Ramos (cell line): ENCODE measurements around the gene CRYBB1.

ENCODE experiments used
- in situ Hi-C: fragments of 300-500 bp; cut with MboI; formaldehyde crosslinking; loops from one replicate; pipeline ENCODE4 v1.14.3; 2022; ENCODE audit warnings: low sequenced_read_pairs; ENCODE audit not compliant: unreplicated experiment

CRYBB1 gene

GRCh38 chr22:26610072-26610958, 7.5 kb downstream of the CRYBB1 start:
- in situ Hi-C loops: no loop called here

DNA sequence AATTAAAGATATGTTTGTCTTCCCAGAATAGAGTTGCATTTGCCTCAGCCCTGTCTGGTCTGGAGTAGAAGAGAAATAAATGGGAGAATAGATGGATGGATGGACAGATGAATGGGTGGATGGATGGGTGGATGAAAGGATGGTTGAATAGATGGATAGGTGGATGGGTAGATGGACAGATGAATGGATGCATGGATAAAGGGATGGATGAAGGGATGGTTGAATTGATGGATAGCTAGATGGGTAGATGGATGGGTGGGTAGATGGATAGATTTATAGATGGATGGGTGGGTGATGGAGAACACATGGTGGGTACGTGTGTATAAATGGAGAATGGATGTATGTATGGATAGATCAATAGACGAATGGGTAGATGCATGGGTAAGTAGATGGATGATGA, 8.5 kb downstream of the CRYBB1 start:
- in situ Hi-C loops: no loop called here

DNA sequence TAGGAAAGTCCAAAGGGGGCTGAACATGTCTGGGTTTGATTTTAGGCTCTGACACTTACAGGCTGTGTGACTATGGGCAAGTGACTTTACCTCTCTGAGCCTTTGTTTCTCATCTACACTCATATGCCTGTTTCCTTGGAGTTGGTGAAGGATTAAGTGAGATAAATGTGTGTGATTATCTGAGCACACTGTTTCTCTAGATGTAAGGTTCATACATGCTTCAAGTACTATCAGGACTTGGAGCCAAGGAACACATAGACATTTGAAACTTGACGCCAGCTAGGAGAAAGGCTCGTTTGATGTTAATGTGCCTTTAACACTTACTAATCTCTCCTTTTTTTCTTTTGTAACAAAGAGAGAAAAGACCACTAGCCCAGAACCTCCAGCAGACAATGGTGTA, 9.7 kb downstream of the CRYBB1 start:
- in situ Hi-C loops: no loop called here

GRCh38 chr22:26606611-26607010, 11.2 kb downstream of the CRYBB1 start:
- in situ Hi-C loops: no loop called here

- in situ Hi-C loops: no loop called here
These were observed 13.5 kb downstream of the CRYBB1 start for GRCh38 chr22:26604368-26604767.

DNA sequence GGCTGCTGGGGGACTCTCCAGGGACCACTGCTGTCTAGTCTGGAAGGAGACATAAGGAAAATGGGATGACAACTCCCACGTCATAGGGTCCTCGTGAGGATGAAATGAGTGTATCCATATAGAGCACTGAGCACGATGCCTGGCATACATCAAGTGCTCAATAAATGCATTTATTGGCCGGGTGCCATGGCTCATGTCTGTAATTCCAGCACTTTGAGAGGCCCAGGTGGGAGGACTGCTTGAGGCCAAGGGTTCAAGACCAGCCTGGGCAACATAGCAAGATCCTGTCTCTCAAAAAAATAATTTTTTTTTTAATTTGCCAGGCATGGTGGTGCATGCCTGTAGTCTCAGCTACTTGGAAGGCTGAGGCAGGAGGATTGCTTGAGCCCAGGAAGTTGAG, 15.7 kb downstream of the CRYBB1 start:
- in situ Hi-C loops: no loop called here

DNA sequence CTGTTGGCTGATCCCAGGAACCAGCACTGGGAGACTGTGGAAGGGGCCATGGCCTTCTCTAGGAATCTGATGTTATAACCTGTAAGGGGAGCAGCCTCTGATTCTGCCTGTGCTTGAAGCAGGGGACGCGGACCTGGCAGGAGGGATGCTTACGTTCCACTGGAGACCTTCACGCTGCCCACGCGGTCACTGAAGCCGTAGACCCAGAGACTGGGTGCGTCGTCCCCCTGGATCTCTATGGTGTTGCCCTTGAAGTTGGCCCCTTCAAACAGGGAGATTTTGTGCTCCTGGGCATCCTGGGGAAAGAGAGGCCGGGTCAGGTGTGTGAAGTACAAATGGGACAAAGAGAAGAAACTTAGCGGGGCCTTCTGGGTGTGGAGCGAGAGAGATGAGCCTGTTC, 16.1 kb downstream of the CRYBB1 start:
- in situ Hi-C loops: no loop called here

DNA sequence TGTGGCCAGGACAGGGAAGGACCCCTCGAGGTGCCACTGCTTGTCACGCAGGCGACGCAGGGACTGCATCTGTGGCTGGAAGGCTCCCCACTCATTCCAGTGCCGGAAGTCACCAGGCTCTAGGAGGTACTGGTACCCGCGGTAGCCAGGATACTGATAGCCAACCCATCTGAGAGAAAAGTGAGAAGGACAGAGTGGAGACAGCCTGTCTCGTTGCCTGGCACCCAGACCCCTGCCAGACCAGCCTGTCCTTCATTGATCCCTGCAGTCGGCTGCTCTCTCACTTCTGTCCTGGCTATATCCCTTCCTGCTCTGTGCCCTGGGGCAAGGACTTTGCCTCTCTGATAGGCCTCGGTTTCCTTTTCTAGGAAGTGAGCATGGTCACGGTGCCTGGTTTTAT, 18.3 kb downstream of the CRYBB1 start:
- in situ Hi-C loops: no loop called here

GRCh38 chr22:26597480-26597879, 20.3 kb downstream of the CRYBB1 start:
- in situ Hi-C loops: no loop called here

- in situ Hi-C loops: no loop called here
These were observed 20.8 kb downstream of the CRYBB1 start for GRCh38 chr22:26597026-26597425.

DNA sequence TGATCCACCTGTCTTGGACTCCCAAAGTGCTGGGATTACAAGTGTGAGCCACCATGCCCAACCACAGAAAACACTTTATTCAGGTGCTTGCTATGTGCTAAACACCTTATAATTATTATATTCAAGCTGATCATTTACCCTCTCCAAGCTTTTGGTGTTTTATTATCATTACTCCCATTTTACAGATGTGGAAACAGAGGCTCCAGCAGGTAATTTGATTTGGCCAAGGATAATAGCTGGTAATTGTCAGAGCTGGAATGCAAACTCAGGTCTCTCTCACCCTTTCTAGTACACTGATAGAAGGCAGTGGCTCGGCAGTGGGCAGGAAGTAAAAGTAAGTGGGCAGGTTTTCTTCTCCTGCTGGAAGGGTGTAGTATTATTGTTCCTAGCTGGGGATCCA, 24.1 kb downstream of the CRYBB1 start:
- in situ Hi-C loops: no loop called here

DNA sequence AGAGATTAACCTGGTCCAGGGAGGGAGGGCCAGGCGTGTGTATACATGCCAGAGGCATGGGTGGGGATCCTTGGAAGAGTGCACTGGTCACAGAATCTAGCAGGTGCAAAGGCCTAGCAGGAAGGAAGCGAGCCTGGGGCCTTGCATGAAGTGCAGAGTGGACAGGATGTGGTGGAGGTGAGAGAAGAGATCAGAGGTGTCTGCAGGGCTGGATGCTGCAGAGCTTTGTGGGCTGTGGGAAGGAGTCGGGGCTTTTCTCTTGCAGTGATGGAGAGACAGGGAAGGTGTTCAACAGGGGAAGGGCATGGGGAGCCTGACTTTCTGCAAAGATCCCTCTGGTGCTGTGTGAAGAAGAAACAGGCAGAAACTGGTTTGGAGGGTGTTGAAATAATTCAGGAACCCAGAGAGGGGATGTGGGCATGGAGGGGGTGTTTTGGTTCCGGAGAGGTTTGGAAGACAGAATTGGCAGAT, 25.4 kb downstream of the CRYBB1 start:
- in situ Hi-C loops: no loop called here

GRCh38 chr22:26589845-26590736, 27.7 kb downstream of the CRYBB1 start, which contains the start of gene TPST2:
Gene TPST2, minus strand, starts transcription at chr22:26590132. Its CDS starts 48,502 bp downstream, at chr22:26541630.
- in situ Hi-C loops: no loop called here

- in situ Hi-C loops: no loop called here
These were observed 28.4 kb downstream of the CRYBB1 start for GRCh38 chr22:26589367-26589844.

GRCh38 chr22:26588729-26589366, 29.0 kb downstream of the CRYBB1 start:
- in situ Hi-C loops: no loop called here

- in situ Hi-C loops: no loop called here
These were observed 29.7 kb downstream of the CRYBB1 start for GRCh38 chr22:26587991-26588613.

DNA sequence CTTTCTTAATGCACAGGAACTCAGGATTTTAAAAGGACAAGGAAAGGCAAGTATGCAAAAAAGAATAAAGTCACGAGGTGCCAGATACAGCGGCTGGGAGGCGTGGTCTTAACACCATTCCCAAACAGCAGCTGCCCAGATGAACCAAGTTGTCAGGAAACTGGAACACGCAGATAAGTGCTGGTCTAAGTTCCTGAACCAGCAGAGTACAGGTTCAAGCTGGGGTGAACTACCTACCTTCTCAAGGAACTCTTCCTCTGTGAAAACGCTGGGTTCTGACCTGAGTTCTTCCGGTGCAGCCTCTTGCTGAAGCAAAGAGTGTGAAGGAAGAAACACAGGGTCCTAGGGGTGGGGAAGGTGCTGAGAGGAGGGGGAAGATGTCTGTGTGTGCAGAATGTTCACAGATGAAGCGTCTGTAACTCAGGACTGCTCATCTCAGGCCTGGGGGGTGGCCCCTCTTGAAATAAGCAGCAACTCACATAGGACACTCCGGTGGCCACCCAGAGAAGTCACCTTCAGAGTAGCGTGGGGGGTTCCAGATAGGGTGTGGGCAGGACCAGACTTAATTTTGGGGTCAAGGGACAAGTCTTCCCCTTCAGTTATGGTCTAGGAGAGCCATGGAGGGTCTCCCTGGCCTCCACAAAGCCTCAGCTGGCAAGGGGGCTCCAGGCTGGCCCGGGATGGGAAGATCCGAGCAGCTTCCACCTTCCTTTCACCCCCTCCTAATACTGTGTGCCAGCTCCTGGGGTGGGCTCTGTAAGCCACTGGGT, 31.1 kb downstream of the CRYBB1 start:
- in situ Hi-C loops: no loop called here

- in situ Hi-C loops: no loop called here
These were observed 32.6 kb downstream of the CRYBB1 start for GRCh38 chr22:26585104-26585790.

DNA sequence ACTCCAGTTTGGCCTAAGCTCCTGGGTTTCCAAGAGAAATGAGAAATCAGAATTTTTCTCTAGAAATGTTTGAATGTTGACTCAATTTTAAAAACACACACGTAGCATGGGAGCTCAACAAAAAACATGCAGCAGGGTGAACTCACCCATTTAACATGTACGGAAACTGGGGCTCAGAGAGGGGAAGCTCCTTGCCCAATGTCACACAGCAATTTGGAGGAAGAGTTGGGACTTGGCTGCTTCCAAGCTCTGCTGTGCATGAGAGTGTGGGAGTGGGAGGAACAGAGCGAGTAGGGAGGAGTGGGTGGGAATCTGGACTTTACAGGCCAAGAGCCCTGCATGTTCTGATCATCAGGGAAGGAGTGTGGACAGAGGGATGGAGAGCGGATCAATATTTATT, 33.8 kb downstream of the CRYBB1 start:
- in situ Hi-C loops: no loop called here
